D721Med (cell line): ENCODE results near the gene UGT1A4.
"Not testable (repeated sequence)": the region's sequence is repeated elsewhere in the genome, so short reads cannot be mapped to it uniquely, and the experiment has no call there.

Experiments
- DNase-seq: peaks from one replicate; pipeline ENCODE4 v3.0.0; 2011; ENCODE audit warnings: low spot score; ENCODE audit not compliant: insufficient read length
- FAIRE-seq: peaks from 2 replicates; lab custom pipeline; 2011; peaks lifted over from hg19 to GRCh38; lab: Jason Lieb, UNC
- CTCF ChIP-seq: IDR thresholded peaks from 2 replicates; pipeline ENCODE4 v1.5.1; 2012; ENCODE audit warnings: mild to moderate bottlenecking, control low read depth; ENCODE audit not compliant: insufficient read depth; ENCODE audit errors: missing control alignments

Gene UGT1A4

GRCh38 chr2:233708942-233709341, 9.6 kb upstream of the UGT1A4 start:
- no peak for TF ChIP-seq CTCF
- FAIRE-seq: no peak
- no peak for DNase-seq

- TF ChIP-seq CTCF: peak; percentile 91
- DNase-seq (peak; percentile 26), FAIRE-seq (no peak)
Measured at GRCh38 chr2:233711312-233712008, 7.1 kb upstream of the UGT1A4 start.

GRCh38 chr2:233712611-233713261, 5.8 kb upstream of the UGT1A4 start, which contains the start of gene UGT1A5:
UGT1A5 (plus strand) TSS chr2:233712907; CDS start chr2:233712992, 85 bp downstream.
- TF ChIP-seq CTCF: no peak
- no peak for FAIRE-seq
- no peak for DNase-seq

- no peak for TF ChIP-seq CTCF
- FAIRE-seq (no peak), DNase-seq (no peak)
Measured at GRCh38 chr2:233713262-233713615, 5.3 kb upstream of the UGT1A4 start.

GRCh38 chr2:233714121-233714520, 4.4 kb upstream of the UGT1A4 start:
- DNase-seq (no peak), FAIRE-seq (no peak)

GRCh38 chr2:233728723-233729301, 10.3 kb downstream of the UGT1A4 start, which contains the start of gene UGT1A3:
UGT1A3 (plus strand) TSS chr2:233729042; CDS start chr2:233729127, 85 bp downstream.
- FAIRE-seq (no peak), DNase-seq (no peak)
- no peak for TF ChIP-seq CTCF

More at GRCh38 chr2:233714121-233714520, 4.4 kb upstream of the UGT1A4 start:
- no peak for TF ChIP-seq CTCF

GRCh38 chr2:233736868-233737653, 18.5 kb downstream of the UGT1A4 start:
- not testable (repeated sequence) for FAIRE-seq, DNase-seq
